Lower leg skin (tissue), 4 donors: ENCODE data around the gene GAK. TPM values are rescaled to one million over a fixed set of nuclear protein-coding genes. Genes with fewer than 3 reads are reported as not detected.

Experiments used
- DNase-seq, 2 donors: peaks; one replicate each; pipeline ENCODE4 v3.0.0-alpha.2; 2019; ENCODE audit warnings: low spot score in 2 of 2
- H3K4me3 ChIP-seq: fragments of 200-600 bp; sonication (generic); 2 replicates; pipeline ENCODE4 v1.5.1; 2017; ENCODE audit warnings: mild to moderate bottlenecking, low read depth; ENCODE audit not compliant: poor library complexity, severe bottlenecking
- CTCF ChIP-seq, 3 donors: fragments of 450-650 bp; IDR thresholded peaks; one replicate each; pipeline ENCODE4 v1.5.1; 2016; ENCODE audit warnings: antibody characterized with exemption in 3 of 3, mild to moderate bottlenecking in 3 of 3, moderate library complexity in 2 of 3
- POLR2A ChIP-seq, 2 donors: fragments of 450-650 bp; IDR thresholded peaks; one replicate each; pipeline ENCODE4 v1.6.1; 2016 to 2017; ENCODE audit warnings: antibody characterized with exemption in 2 of 2, mild to moderate bottlenecking in 1 of 2, moderate library complexity in 1 of 2
- WGBS, 2 donors: methylation state at CpG; one replicate each; pipeline ENCODE4 v1.1.5; 2018; 5-methylcytosine and 5-hydroxymethylcytosine counted together
- intact Hi-C: fragments of 100-400 bp; cut with DNase I; formaldehyde crosslinking; loops from one replicate; pipeline ENCODE4 v1.15.0; 2023; ENCODE audit warnings: low total_unique reads
- total RNA-seq, 4 donors: library from RNA; depleted of rRNA; stranded (reverse); fragments of >200 nt; gene quantifications; one replicate each; pipeline ENCODE4 v1.1.0, GENCODE V29; 2016

The GAK gene
- total RNA-seq, 4 donors from 2014 or later, result 94.7 to 154 (median 108) TPM

GRCh38 chr4:829291-829690 is 102.8 kb downstream of the GAK start:
- WGBS, 2 donors, result 79 to 84% methylated on average over 6 of the region's 6 CpGs
- DNase-seq, result no peak
- TF ChIP-seq CTCF (IDR thresholded peaks at IDR 0.05), result no peak
- no peak for TF ChIP-seq POLR2A (IDR thresholded peaks at IDR 0.05)
- intact Hi-C loops, result no loop called here
- no peak overlapping the region for H3K4me3 ChIP-seq

- no peak for TF ChIP-seq CTCF (IDR thresholded peaks at IDR 0.05)
- no peak for TF ChIP-seq POLR2A (IDR thresholded peaks at IDR 0.05)
- no peak for DNase-seq
- no peak overlapping the region for H3K4me3 ChIP-seq
- 30 to 44% methylated on average over 15 to 16 of the region's 16 CpGs for WGBS, 2 donors
- intact Hi-C loops, result no loop called here
Observed at GRCh38 chr4:828641-829271, 103.4 kb downstream of the GAK start.

GRCh38 chr4:827209-828081 is 104.7 kb downstream of the GAK start:
- no peak for DNase-seq
- 38 to 40% methylated on average over 10 to 12 of the region's 20 CpGs for WGBS, 2 donors
- no peak overlapping the region for H3K4me3 ChIP-seq
- no peak for TF ChIP-seq POLR2A (IDR thresholded peaks at IDR 0.05)
- TF ChIP-seq CTCF (IDR thresholded peaks at IDR 0.05), result no peak
- intact Hi-C loops, result no loop called here

DNA sequence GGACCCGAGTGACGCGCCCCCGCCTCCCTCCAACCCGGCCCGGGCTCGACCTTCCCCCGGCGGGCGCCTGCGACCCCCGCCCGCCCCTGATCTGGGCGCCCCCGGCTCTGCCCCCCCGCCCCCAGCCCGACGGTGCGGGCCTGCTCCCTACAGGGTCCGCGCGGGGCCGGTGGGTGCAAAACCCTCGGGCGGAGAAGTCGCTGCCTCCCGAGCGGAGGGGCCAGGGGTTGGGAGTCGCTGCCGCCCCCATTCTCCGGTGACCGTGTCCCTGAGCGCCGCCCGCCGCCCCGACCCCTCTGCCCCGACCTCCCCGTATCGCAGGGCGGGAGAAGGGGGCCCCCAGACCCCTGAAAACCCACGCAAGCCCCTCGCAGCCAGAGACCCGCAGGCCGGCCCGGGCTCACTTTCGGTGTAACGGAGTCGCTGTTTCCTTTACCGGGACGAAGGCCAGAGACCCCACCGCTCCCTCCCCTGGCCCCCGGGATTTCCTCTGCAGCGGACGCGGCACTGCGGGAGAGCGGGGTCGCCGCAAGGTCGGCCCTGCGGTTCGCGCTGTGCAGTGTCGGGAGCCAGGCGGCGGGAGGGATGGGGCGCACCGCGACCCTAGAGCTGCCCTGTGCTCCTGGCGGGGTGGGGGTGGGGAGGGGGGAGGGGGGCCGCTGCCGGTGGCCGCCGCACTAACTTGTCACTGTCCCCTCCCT is 105.5 kb downstream of the GAK start:
- no peak for TF ChIP-seq CTCF (IDR thresholded peaks at IDR 0.05)
- no peak overlapping the region for H3K4me3 ChIP-seq
- WGBS, 2 donors, result 0 to 6% methylated on average over 4 to 40 of the region's 75 CpGs
- DNase-seq, result no peak
- intact Hi-C loops, result no loop called here

DNA sequence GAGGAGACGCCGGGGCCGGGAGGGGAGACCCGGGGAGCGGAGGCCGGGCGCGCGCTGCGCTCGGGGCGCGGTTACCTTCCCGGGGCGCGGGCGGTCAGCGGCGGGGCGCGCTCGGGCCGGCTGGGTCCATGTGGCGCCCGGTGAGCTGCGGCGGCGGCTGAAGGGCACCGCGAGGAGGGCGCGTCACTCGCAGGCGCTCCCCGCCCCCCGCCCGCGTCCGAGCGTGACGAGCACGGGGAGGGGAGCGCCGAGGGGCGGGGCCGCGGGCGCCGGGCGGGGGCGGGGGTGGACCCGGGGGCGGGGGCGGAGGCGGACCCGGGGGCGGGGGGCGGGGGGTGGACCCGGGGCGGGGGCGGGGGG is 106.2 kb downstream of the GAK start, which contains the start of gene CPLX1:
Gene CPLX1 (minus strand): TSS at position 159 of the 360 bp plus-strand sequence. CDS start 1,607 bp downstream, outside the sequence.
- H3K4me3 ChIP-seq, result no peak within 1 kb of the TSS
- TF ChIP-seq CTCF (IDR thresholded peaks at IDR 0.05) (no peak), POLR2A (IDR thresholded peaks at IDR 0.05) (no peak)
- intact Hi-C loops, result no loop called here
- no peak for DNase-seq
- 0 to 2% methylated on average over 8 to 9 of the region's 61 CpGs for WGBS, 2 donors
